Upper lobe of left lung (tissue), 4 donors: ENCODE data around the gene HIKESHI.

ENCODE experiments used
- EP300 ChIP-seq, 4 donors: sonication (generic); formaldehyde crosslinking; IDR thresholded peaks; one replicate each; pipeline ENCODE4 v1.5.1; 2017; ENCODE audit warnings: antibody characterized with exemption in 4 of 4, control low read depth in 2 of 4
- POLR2A ChIP-seq, 4 donors: fragments of 450-650 bp; IDR thresholded peaks; one replicate each; pipeline ENCODE4 v1.5.1; 2016 to 2017; ENCODE audit warnings: antibody characterized with exemption in 4 of 4, mild to moderate bottlenecking in 2 of 4
- POLR2AphosphoS5 ChIP-seq, 2 donors: sonication (generic); formaldehyde crosslinking; IDR thresholded peaks; one replicate each; pipeline ENCODE4 v1.5.1; 2017; ENCODE audit warnings: antibody characterized with exemption in 2 of 2
- TF ChIP-seq, protein P1 (sequence below), 6 experiments: fragments of 450-650 bp in 4 of 6; fragments of 200-600 bp in 2 of 6; sonication (generic) in 2 of 6; IDR thresholded peaks; one replicate each; pipeline ENCODE4 v1.5.1; 2016 to 2019; ENCODE audit warnings: antibody characterized with exemption in 6 of 6

- no peak for TF ChIP-seq POLR2AphosphoS5 (IDR thresholded peaks at IDR 0.05)
- no peak for TF ChIP-seq EP300 (IDR thresholded peaks at IDR 0.05)
- TF ChIP-seq POLR2A (IDR thresholded peaks at IDR 0.05) = no peak
- TF ChIP-seq, protein P1, sequence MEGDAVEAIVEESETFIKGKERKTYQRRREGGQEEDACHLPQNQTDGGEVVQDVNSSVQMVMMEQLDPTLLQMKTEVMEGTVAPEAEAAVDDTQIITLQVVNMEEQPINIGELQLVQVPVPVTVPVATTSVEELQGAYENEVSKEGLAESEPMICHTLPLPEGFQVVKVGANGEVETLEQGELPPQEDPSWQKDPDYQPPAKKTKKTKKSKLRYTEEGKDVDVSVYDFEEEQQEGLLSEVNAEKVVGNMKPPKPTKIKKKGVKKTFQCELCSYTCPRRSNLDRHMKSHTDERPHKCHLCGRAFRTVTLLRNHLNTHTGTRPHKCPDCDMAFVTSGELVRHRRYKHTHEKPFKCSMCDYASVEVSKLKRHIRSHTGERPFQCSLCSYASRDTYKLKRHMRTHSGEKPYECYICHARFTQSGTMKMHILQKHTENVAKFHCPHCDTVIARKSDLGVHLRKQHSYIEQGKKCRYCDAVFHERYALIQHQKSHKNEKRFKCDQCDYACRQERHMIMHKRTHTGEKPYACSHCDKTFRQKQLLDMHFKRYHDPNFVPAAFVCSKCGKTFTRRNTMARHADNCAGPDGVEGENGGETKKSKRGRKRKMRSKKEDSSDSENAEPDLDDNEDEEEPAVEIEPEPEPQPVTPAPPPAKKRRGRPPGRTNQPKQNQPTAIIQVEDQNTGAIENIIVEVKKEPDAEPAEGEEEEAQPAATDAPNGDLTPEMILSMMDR (IDR thresholded peaks at IDR 0.05) = no peak
Measured at GRCh38 chr11:86314636-86315035, 12.6 kb downstream of the HIKESHI start.
